ENCODE measurements around the gene MLH3. TPM values are rescaled to one million over a fixed set of nuclear protein-coding genes. Genes with fewer than 3 reads are reported as not detected.
A peak's percentile ranks its signal among the peaks of the same experiment; 100 is the strongest.

MLH3 gene
- 7.9 and 13.2 TPM in 2 replicates for total RNA-seq (2014; rRNA removed)
- Bru-seq, nascent RNA: percentile 80 among the genes with signal in this experiment
- BruChase-seq, experiment 1, labeled RNA remaining after a 6-hour chase: percentile 77 among the genes with signal in this experiment
- BruChase-seq, experiment 2, labeled RNA remaining after a 2-hour chase: percentile 82 among the genes with signal in this experiment
- long read RNA-seq, full-length matches to known transcripts: 6 of 38 reads
- long read RNA-seq, partial matches to known transcripts: 13 of 38 reads
- long read RNA-seq, other reads (novel, unspliced or antisense): 19 of 38 reads

- Histone ChIP-seq H4K20me1 (ENCODE audit: low read length) (no peaks in the 10 kb centered on the region), H3K4me1 (ENCODE audit: insufficient read depth, low read length) (peaks cover 23% of the 10 kb centered on the region), H3K4me3 (ENCODE audit: low read length) (peak within 1 kb of the TSS; percentile 73), H3K9ac (ENCODE audit: low read length) (peak within 1 kb of the TSS; percentile 88), H3K27me3 (ENCODE audit: low read length) (no peaks in the 10 kb centered on the region), H3K9me3 (ENCODE audit: low read length) (no peaks in the 10 kb centered on the region), H3F3A (ENCODE audit: low read length, unreplicated experiment) (no peaks in the 10 kb centered on the region), H3K79me2 (ENCODE audit: low read length) (peaks cover 33% of the 10 kb centered on the region), H3K4me2 (ENCODE audit: low read length) (peak within 1 kb of the TSS; percentile 95), H2AFZ (ENCODE audit: low read length) (peak within 1 kb of the TSS; percentile 82), H3K36me3 (ENCODE audit: low read depth, low read length) (peaks cover 14% of the 10 kb centered on the region; the same call in 1 of the 2 replicates), H3K9me2 (replicated peaks; ENCODE audit: low read length) (no peaks in the 10 kb centered on the region), H3K27ac (ENCODE audit: low read length) (peak within 1 kb of the TSS; percentile 53)
- ATAC-seq (peak; percentile 88), DNase-seq (peak; percentile 90)
- intact Hi-C loops (cut with micrococcal nuclease): no loop called here
- CTCF ChIA-PET: no interaction called here
- BruUV-seq (replicated peaks): no TSS peak
- POLR2A ChIA-PET (ENCODE audit: unreplicated experiment): no interaction called here
- TF ChIP-seq EZH2phosphoT487 (IDR thresholded peaks at IDR 0.05; ENCODE audit: borderline replicate concordance, low read length): no peak
- no peak for TF ChIP-seq EZH2 (IDR thresholded peaks at IDR 0.05; ENCODE audit: low read length, unreplicated experiment)
- TF ChIP-seq CTCF (conservative IDR thresholded peaks at IDR 0.05; ENCODE audit: low read depth, low read length): no peak
Measured at GRCh38 chr14:75050852-75051555, at the start of gene MLH3. TSS of gene MLH3 (minus strand) at chr14:75051467. CDS start at chr14:75049655, 1,812 bp downstream.

DNA sequence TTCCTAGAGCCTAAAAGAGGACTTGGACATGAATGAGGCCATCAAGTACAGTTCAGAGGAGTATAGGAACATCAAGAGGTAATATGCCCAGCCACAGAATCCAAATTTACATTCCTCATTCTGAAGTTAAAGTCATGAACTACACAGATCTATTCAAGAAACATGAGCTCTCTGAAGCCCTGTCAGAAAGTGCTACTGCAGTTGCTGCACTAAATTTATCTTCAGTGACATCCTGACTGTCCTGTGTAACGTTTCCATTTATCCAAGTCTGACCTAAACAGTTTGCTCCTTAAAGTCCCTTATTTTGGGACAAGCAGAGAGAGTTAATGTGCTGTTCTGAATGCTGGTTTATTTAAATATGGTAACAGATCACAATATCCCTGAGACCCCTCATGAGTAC is 47.4 kb upstream of the MLH3 start:
- ChIA-PET POLR2A (ENCODE audit: unreplicated experiment) (no interaction called here), CTCF (interaction anchor here (0.5 to 0.6 kb wide), 2 partner anchors 9 to 219 kb away, joined by 3 to 4 read pairs; no protein-coding TSS in a partner anchor)
- intact Hi-C loops (cut with micrococcal nuclease): no loop called here
- no peak overlapping the region for H3K9ac ChIP-seq (ENCODE audit: low read length)
- H3K4me3 ChIP-seq (ENCODE audit: low read length): no peak overlapping the region
- no TSS peak for BruUV-seq (replicated peaks)
- no peaks in the 10 kb centered on the region for H4K20me1 ChIP-seq (ENCODE audit: low read length)
- DNase-seq (no peak), ATAC-seq (no peak)
- no peak for TF ChIP-seq EZH2 (IDR thresholded peaks at IDR 0.05; ENCODE audit: low read length, unreplicated experiment)
- no peak for TF ChIP-seq CTCF (conservative IDR thresholded peaks at IDR 0.05; ENCODE audit: low read depth, low read length)
- TF ChIP-seq EZH2phosphoT487 (IDR thresholded peaks at IDR 0.05; ENCODE audit: borderline replicate concordance, low read length): no peak
- H3K4me2 ChIP-seq (ENCODE audit: low read length): no peak overlapping the region
- H3K27me3 ChIP-seq (ENCODE audit: low read length): no peaks in the 10 kb centered on the region
- H3K36me3 ChIP-seq (ENCODE audit: low read depth, low read length): peaks cover 4% of the 10 kb centered on the region; the same call in 1 of the 2 replicates
- no peak overlapping the region for H2AFZ ChIP-seq (ENCODE audit: low read length)
- no peaks in the 10 kb centered on the region for H3K9me2 ChIP-seq (replicated peaks; ENCODE audit: low read length)
- no peaks in the 10 kb centered on the region for H3K9me3 ChIP-seq (ENCODE audit: low read length)
- H3K79me2 ChIP-seq (ENCODE audit: low read length): no peaks in the 10 kb centered on the region
- no peaks in the 10 kb centered on the region for H3F3A ChIP-seq (ENCODE audit: low read length, unreplicated experiment)
- H3K4me1 ChIP-seq (ENCODE audit: insufficient read depth, low read length): no peaks in the 10 kb centered on the region
- no peak overlapping the region for H3K27ac ChIP-seq (ENCODE audit: low read length)
